Coronary artery (tissue), 2 donors: ENCODE measurements around the gene L3MBTL2.
A peak's percentile ranks its signal among the peaks of the same experiment; 100 is the strongest.

ENCODE experiments used
- DNase-seq: peaks from one replicate; pipeline ENCODE4 v3.0.0-alpha.2; 2017; ENCODE audit warnings: low spot score
- H3K27ac ChIP-seq, 2 donors: fragments of 200-600 bp; sonication (generic); one replicate each; pipeline ENCODE4 v1.5.1; 2016 to 2019
- H3K4me3 ChIP-seq: fragments of 200-600 bp; sonication (generic); 2 replicates; pipeline ENCODE4 v1.5.1; 2016; ENCODE audit warnings: mild to moderate bottlenecking, moderate library complexity
- CTCF ChIP-seq: fragments of 200-600 bp; sonication (generic); IDR thresholded peaks from one replicate; pipeline ENCODE4 v1.5.1; 2019; ENCODE audit warnings: antibody characterized with exemption

L3MBTL2 gene

DNA sequence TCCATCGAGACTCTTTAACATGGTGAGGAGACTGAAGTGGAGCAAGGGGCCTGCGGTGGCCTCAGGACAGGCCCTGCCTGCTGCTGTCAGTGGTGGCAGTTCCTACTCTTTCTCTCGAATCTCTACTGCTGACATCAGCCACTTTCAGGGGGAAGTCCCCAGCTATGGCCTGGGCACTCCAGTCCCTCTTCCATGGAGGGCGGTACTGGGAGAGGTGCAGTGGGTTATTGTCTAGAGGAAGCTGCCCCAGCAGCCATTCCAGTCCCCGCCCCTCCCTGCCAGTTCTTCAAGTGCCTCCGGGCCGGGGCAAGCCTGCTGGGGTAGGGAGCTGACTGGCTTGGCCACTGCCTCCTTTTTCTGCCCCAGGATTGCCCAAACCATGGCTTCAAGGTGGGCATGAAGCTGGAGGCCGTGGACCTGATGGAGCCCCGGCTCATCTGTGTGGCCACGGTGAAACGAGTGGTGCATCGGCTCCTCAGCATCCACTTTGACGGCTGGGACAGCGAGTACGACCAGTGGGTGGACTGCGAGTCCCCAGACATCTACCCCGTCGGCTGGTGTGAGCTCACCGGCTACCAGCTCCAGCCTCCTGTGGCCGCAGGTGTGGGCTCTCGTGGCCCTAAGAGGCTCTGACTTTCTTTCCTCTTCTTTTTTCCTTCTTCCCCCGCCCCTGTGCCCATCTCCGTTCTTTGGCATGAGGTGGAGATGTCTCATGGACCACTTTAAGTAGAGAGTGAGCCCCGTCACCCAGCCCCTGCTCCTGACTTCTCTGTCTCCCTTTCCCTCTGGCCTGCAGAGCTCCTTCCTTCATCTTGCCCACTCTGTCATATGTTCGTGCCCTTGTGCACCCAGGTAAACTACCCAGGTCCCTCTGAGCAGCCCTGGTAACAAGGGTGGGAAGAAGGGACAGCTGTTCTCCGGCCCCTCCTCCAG, 21.9 kb downstream of the L3MBTL2 start:
- DNase-seq, result no peak

DNA sequence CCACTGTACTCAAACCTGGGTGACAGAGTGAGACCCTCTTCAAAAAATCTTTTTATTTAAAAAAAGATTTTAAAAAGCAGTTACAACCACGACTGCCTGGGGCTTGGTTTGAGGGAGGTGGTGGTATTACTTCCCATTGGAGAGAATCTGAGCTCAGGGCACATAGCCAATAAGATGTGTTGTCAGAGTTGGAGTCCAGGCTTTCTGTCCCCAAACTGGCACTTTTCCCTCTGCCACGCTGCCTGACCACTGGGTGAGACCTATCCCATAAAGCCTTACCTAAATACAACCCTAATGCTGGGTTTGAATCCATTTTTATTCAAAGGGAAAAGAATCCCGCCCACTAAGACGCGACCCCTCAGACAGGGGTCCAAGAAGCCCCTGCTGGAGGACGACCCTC, 24.1 kb downstream of the L3MBTL2 start:
- H3K4me3 ChIP-seq, result no peak overlapping the region
- H3K27ac ChIP-seq, result no peak overlapping the region
- TF ChIP-seq CTCF, result no peak
- DNase-seq, result no peak

More for the DNA sequence above, 21.9 kb downstream of the L3MBTL2 start:
- no peak for TF ChIP-seq CTCF
- H3K27ac ChIP-seq, result peak overlapping the region in 1 of 2 donors; percentile 10
- H3K4me3 ChIP-seq, result no peak overlapping the region

DNA sequence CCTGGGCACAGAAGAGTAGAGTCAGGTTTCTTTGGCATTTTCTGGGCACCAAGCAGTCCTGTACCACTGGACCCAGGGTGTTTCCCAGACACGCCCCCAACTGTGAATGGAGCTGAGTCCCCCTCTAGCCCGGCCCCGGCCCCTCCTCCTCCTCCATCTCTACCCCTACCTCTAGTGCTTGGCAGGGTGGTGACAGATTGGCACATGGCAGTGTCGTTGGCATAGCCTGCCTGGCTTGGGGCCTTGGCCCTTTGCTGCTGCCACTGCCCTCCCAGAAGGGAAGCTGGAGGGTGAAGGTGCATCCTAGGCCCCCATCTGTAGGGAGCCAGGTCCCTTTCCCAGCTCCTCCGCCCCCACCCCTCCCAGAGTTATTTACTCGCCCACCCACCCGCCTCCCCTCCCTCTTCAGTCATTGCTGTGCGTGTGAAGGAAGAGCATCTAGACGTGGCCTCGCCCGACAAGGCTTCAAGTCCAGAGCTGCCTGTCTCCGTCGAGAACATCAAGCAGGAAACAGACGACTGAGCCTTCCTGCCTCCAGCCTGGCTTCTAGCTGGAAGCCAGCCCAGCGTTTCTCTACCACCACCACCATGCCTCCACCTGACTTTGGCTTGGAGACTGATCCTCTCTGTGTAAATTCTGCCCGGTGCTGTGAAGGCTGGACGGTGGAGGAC, 24.8 kb downstream of the L3MBTL2 start:
- DNase-seq, result no peak
- H3K4me3 ChIP-seq, result no peak overlapping the region
- TF ChIP-seq CTCF, result no peak
- peak overlapping the region in 1 of 2 donors; percentile 22 for H3K27ac ChIP-seq

DNA sequence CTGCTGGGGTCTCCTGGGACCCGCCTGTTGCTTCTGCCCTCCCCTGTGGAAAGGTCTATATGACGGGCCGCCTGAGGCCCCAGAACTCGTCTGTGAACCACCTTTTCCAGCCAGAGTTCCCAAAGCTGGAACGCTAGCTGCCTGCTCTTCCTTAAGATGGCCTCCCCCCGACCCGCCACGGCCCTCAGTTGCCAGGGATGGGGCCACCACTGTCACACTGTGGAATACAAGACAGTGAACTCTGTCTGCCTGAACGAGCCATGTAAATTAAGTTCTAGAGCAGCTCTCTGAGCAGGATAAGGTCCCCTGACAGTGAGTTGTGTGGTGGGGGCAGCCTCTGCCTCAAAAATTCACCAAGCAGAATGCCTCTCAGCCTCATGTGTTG, 25.3 kb downstream of the L3MBTL2 start:
- H3K27ac ChIP-seq, result peak overlapping the region in 1 of 2 donors; percentile 22
- no peak overlapping the region for H3K4me3 ChIP-seq
- TF ChIP-seq CTCF, result no peak
- no peak for DNase-seq

DNA sequence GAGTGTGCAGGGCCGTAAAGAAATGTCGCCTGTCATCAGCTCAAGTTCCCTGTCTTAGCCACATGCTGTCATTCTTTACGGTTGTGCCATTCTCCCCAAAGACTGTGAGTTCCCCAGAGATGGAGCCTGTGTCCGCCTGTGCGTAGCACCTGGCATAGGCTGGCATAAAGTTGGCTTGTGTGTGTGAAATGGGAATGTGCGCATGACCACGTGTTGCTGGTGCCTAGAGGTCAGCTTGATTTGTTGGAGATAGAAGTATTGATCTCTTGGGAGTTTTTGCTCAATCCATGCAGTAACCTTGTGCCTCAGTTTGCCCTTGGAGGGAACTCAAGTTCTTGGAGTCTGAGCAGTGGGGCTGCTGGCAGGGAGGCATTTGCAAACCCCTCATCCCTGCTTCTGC, 26.3 kb downstream of the L3MBTL2 start:
- DNase-seq, result no peak
- no peak overlapping the region for H3K27ac ChIP-seq
- TF ChIP-seq CTCF, result no peak
- no peak overlapping the region for H3K4me3 ChIP-seq

GRCh38 chr22:41234815-41235695, 29.9 kb downstream of the L3MBTL2 start:
- TF ChIP-seq CTCF, result no peak
- Histone ChIP-seq H3K27ac (no peak overlapping the region), H3K4me3 (no peak overlapping the region)
- DNase-seq, result no peak
